ENCODE data around the gene ARL4C.
"Not testable (repeated sequence)": the region's sequence is repeated elsewhere in the genome, so short reads cannot be mapped to it uniquely, and the experiment has no call there.

Gene ARL4C

GRCh38 chr2:234462218-234462992 is 34.5 kb downstream of the ARL4C start:
- Histone ChIP-seq H3K9ac (ENCODE audit: low read depth in 1 of 2, low read length in 2 of 2) (no peak overlapping the region), H3K27me3 (ENCODE audit: control insufficient read depth in 2 of 2, insufficient read depth in 2 of 2, low read length in 2 of 2) (no peaks in the 10 kb centered on the region), H3K4me3 (ENCODE audit: low read length in 2 of 2) (no peak overlapping the region), H3K27ac (ENCODE audit: low read depth in 2 of 2, low read length in 2 of 2) (no peak overlapping the region), H3K9me3 (ENCODE audit: control insufficient read depth in 2 of 2, low read length in 2 of 2) (no peaks in the 10 kb centered on the region), H3K36me3 (ENCODE audit: control insufficient read depth in 2 of 2, insufficient read depth in 2 of 2, low read length in 2 of 2) (no peaks in the 10 kb centered on the region), H3K4me1 (ENCODE audit: control insufficient read depth in 2 of 2, insufficient read depth in 2 of 2, low read length in 2 of 2) (peaks cover 0 to 3% of the 10 kb centered on the region in 2 donors)

GRCh38 chr2:234459401-234460009 is 37.4 kb downstream of the ARL4C start:
- no peaks in the 10 kb centered on the region for H3K27me3 ChIP-seq (ENCODE audit: control insufficient read depth in 2 of 2, insufficient read depth in 2 of 2, low read length in 2 of 2)
- H3K4me3 ChIP-seq (ENCODE audit: low read length in 2 of 2), result no peak overlapping the region
- peaks cover 0 to 3% of the 10 kb centered on the region in 2 donors for H3K4me1 ChIP-seq (ENCODE audit: control insufficient read depth in 2 of 2, insufficient read depth in 2 of 2, low read length in 2 of 2)
- no peaks in the 10 kb centered on the region for H3K9me3 ChIP-seq (ENCODE audit: control insufficient read depth in 2 of 2, low read length in 2 of 2)
- no peak overlapping the region for H3K27ac ChIP-seq (ENCODE audit: low read depth in 2 of 2, low read length in 2 of 2)
- H3K36me3 ChIP-seq (ENCODE audit: control insufficient read depth in 2 of 2, insufficient read depth in 2 of 2, low read length in 2 of 2), result no peaks in the 10 kb centered on the region
- no peak overlapping the region for H3K9ac ChIP-seq (ENCODE audit: low read depth in 1 of 2, low read length in 2 of 2)

GRCh38 chr2:234458466-234458865 is 38.4 kb downstream of the ARL4C start:
- Histone ChIP-seq H3K27ac (ENCODE audit: low read depth in 2 of 2, low read length in 2 of 2) (no peak overlapping the region), H3K4me3 (ENCODE audit: low read length in 2 of 2) (no peak overlapping the region), H3K9ac (ENCODE audit: low read depth in 1 of 2, low read length in 2 of 2) (no peak overlapping the region), H3K4me1 (ENCODE audit: control insufficient read depth in 2 of 2, insufficient read depth in 2 of 2, low read length in 2 of 2) (no peaks in the 10 kb centered on the region), H3K27me3 (ENCODE audit: control insufficient read depth in 2 of 2, insufficient read depth in 2 of 2, low read length in 2 of 2) (no peaks in the 10 kb centered on the region), H3K9me3 (ENCODE audit: control insufficient read depth in 2 of 2, low read length in 2 of 2) (no peaks in the 10 kb centered on the region), H3K36me3 (ENCODE audit: control insufficient read depth in 2 of 2, insufficient read depth in 2 of 2, low read length in 2 of 2) (no peaks in the 10 kb centered on the region)

GRCh38 chr2:234457421-234457820 is 39.5 kb downstream of the ARL4C start:
- Histone ChIP-seq H3K36me3 (ENCODE audit: control insufficient read depth in 2 of 2, insufficient read depth in 2 of 2, low read length in 2 of 2) (no peaks in the 10 kb centered on the region), H3K27me3 (ENCODE audit: control insufficient read depth in 2 of 2, insufficient read depth in 2 of 2, low read length in 2 of 2) (no peaks in the 10 kb centered on the region), H3K4me3 (ENCODE audit: low read length in 2 of 2) (no peak overlapping the region), H3K27ac (ENCODE audit: low read depth in 2 of 2, low read length in 2 of 2) (no peak overlapping the region), H3K9me3 (ENCODE audit: control insufficient read depth in 2 of 2, low read length in 2 of 2) (no peaks in the 10 kb centered on the region), H3K4me1 (ENCODE audit: control insufficient read depth in 2 of 2, insufficient read depth in 2 of 2, low read length in 2 of 2) (no peaks in the 10 kb centered on the region), H3K9ac (ENCODE audit: low read depth in 1 of 2, low read length in 2 of 2) (no peak overlapping the region)

GRCh38 chr2:234455246-234455645 is 41.6 kb downstream of the ARL4C start:
- not testable (repeated sequence) for H3K27me3 ChIP-seq (ENCODE audit: control insufficient read depth in 2 of 2, insufficient read depth in 2 of 2, low read length in 2 of 2); H3K4me1 ChIP-seq (ENCODE audit: control insufficient read depth in 2 of 2, insufficient read depth in 2 of 2, low read length in 2 of 2); H3K36me3 ChIP-seq (ENCODE audit: control insufficient read depth in 2 of 2, insufficient read depth in 2 of 2, low read length in 2 of 2); H3K9me3 ChIP-seq (ENCODE audit: control insufficient read depth in 2 of 2, low read length in 2 of 2); H3K4me3 ChIP-seq (ENCODE audit: low read length in 2 of 2); H3K9ac ChIP-seq (ENCODE audit: low read depth in 1 of 2, low read length in 2 of 2); H3K27ac ChIP-seq (ENCODE audit: low read depth in 2 of 2, low read length in 2 of 2)

GRCh38 chr2:234454433-234454832 is 42.4 kb downstream of the ARL4C start:
- Histone ChIP-seq H3K27me3 (ENCODE audit: control insufficient read depth in 2 of 2, insufficient read depth in 2 of 2, low read length in 2 of 2) (no peaks in the 10 kb centered on the region), H3K27ac (ENCODE audit: low read depth in 2 of 2, low read length in 2 of 2) (no peak overlapping the region), H3K9ac (ENCODE audit: low read depth in 1 of 2, low read length in 2 of 2) (peak overlapping the region in 1 of 2 donors; percentile 26), H3K4me1 (ENCODE audit: control insufficient read depth in 2 of 2, insufficient read depth in 2 of 2, low read length in 2 of 2) (no peaks in the 10 kb centered on the region), H3K9me3 (ENCODE audit: control insufficient read depth in 2 of 2, low read length in 2 of 2) (no peaks in the 10 kb centered on the region), H3K4me3 (ENCODE audit: low read length in 2 of 2) (peak overlapping the region in 1 of 2 donors; percentile 20), H3K36me3 (ENCODE audit: control insufficient read depth in 2 of 2, insufficient read depth in 2 of 2, low read length in 2 of 2) (no peaks in the 10 kb centered on the region)

- Histone ChIP-seq H3K9ac (ENCODE audit: low read depth in 1 of 2, low read length in 2 of 2) (no peak overlapping the region), H3K4me1 (ENCODE audit: control insufficient read depth in 2 of 2, insufficient read depth in 2 of 2, low read length in 2 of 2) (no peaks in the 10 kb centered on the region), H3K9me3 (ENCODE audit: control insufficient read depth in 2 of 2, low read length in 2 of 2) (no peaks in the 10 kb centered on the region), H3K27me3 (ENCODE audit: control insufficient read depth in 2 of 2, insufficient read depth in 2 of 2, low read length in 2 of 2) (no peaks in the 10 kb centered on the region), H3K4me3 (ENCODE audit: low read length in 2 of 2) (peak overlapping the region in 1 of 2 donors; percentile 14), H3K36me3 (ENCODE audit: control insufficient read depth in 2 of 2, insufficient read depth in 2 of 2, low read length in 2 of 2) (no peaks in the 10 kb centered on the region), H3K27ac (ENCODE audit: low read depth in 2 of 2, low read length in 2 of 2) (no peak overlapping the region)
Measured at GRCh38 chr2:234453216-234453615, 43.7 kb downstream of the ARL4C start.

GRCh38 chr2:234451852-234452625 is 44.8 kb downstream of the ARL4C start:
- H3K9ac ChIP-seq (ENCODE audit: low read depth in 1 of 2, low read length in 2 of 2), result no peak overlapping the region
- H3K4me3 ChIP-seq (ENCODE audit: low read length in 2 of 2), result no peak overlapping the region
- no peaks in the 10 kb centered on the region for H3K4me1 ChIP-seq (ENCODE audit: control insufficient read depth in 2 of 2, insufficient read depth in 2 of 2, low read length in 2 of 2)
- no peaks in the 10 kb centered on the region for H3K27me3 ChIP-seq (ENCODE audit: control insufficient read depth in 2 of 2, insufficient read depth in 2 of 2, low read length in 2 of 2)
- H3K36me3 ChIP-seq (ENCODE audit: control insufficient read depth in 2 of 2, insufficient read depth in 2 of 2, low read length in 2 of 2), result no peaks in the 10 kb centered on the region
- H3K27ac ChIP-seq (ENCODE audit: low read depth in 2 of 2, low read length in 2 of 2), result no peak overlapping the region
- H3K9me3 ChIP-seq (ENCODE audit: control insufficient read depth in 2 of 2, low read length in 2 of 2), result no peaks in the 10 kb centered on the region

- Histone ChIP-seq H3K4me3 (ENCODE audit: low read length in 2 of 2) (no peak overlapping the region), H3K9ac (ENCODE audit: low read depth in 1 of 2, low read length in 2 of 2) (no peak overlapping the region), H3K4me1 (ENCODE audit: control insufficient read depth in 2 of 2, insufficient read depth in 2 of 2, low read length in 2 of 2) (peaks cover under 1 to 4% of the 10 kb centered on the region in 2 donors), H3K36me3 (ENCODE audit: control insufficient read depth in 2 of 2, insufficient read depth in 2 of 2, low read length in 2 of 2) (no peaks in the 10 kb centered on the region), H3K27me3 (ENCODE audit: control insufficient read depth in 2 of 2, insufficient read depth in 2 of 2, low read length in 2 of 2) (no peaks in the 10 kb centered on the region), H3K9me3 (ENCODE audit: control insufficient read depth in 2 of 2, low read length in 2 of 2) (no peaks in the 10 kb centered on the region), H3K27ac (ENCODE audit: low read depth in 2 of 2, low read length in 2 of 2) (no peak overlapping the region)
Measured at GRCh38 chr2:234451242-234451641, 45.6 kb downstream of the ARL4C start.
